GM21390 (cell line): Measurements from ENCODE around the gene TOM1L2.
A peak's percentile ranks its signal among the peaks of the same experiment; 100 is the strongest.

Experiments
- ATAC-seq: cut with Tn5 transposase; IDR thresholded peaks from one replicate; pipeline ENCODE4 v1.9.1; 2021; ENCODE audit not compliant: unreplicated experiment

The TOM1L2 gene

DNA sequence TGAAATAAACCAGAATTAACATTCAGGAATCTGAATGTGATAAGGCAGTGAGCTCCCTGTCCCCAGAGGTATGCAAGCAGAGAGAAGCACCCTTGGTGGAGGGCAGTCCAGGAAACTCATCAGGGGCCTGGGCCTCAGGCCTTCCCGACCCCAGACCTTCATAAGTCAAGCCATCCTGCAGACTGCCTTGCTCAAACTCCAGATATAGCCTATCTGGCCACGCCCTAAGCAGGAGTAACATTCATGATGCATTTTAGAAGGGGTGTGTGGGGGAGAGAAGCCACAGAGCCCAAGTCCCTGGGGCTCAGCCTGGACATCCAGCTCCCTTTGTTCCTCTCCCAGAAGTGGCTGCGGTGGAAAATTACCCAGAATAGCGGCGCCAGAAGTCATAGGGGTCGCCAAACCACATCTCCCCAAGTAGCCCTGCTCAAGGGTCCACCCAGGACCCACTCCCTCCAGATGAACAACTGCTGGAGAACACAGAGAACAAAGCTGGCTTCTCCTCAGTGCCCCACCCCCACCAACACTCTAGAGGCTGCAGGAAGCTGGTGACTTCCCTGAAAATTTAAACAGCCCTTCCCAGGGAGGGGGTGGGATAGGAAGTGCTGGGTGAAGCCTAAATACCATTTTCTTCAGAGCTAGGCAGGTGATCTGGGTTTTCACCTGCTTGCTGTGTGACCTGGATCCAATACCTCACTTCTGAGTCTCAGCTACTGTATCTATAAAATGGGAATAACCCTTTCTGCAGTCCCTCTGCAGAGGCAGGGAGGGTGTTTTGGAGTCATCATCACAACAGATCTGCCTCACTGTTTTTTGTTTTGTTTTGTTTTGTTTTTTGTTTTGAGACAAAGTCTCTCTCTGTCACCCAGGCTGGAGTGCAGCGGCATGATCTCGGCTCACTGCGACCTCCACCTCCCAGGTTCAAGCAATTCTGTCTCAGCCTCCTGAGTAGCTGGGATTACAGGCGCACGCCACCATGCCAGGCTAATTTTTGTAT lies 133.9 kb downstream of the TOM1L2 start:
- no peak for ATAC-seq

DNA sequence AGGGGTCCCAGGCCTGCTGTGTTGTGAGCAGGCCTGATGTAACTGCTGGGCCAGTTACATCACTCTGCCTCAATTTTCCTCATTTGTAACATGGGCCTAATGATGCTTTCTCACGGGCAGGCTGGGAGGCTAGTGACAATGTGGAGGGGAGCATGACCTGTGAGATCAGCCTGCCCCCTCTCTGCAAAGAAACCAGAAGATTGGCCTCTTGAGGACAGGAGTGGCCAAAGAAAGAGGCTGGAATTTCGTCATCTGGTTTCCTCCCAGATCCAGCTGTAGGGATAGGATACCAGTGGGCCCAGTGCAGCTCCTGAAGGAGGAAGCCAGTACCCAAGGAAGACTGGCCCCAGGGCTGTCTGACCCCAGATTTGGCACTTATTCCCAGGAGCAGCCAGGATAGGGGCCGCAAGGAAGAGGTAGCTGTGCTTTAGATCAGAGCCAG lies 134.8 kb downstream of the TOM1L2 start:
- no peak for ATAC-seq

GRCh38 chr17:17836818-17837379 lies 135.3 kb downstream of the TOM1L2 start, which contains the start of gene SREBF1:
Gene SREBF1 (minus strand): TSS chr17:17836986. CDS start chr17:17836817, 169 bp downstream.
- ATAC-seq, result peak; percentile 26

DNA sequence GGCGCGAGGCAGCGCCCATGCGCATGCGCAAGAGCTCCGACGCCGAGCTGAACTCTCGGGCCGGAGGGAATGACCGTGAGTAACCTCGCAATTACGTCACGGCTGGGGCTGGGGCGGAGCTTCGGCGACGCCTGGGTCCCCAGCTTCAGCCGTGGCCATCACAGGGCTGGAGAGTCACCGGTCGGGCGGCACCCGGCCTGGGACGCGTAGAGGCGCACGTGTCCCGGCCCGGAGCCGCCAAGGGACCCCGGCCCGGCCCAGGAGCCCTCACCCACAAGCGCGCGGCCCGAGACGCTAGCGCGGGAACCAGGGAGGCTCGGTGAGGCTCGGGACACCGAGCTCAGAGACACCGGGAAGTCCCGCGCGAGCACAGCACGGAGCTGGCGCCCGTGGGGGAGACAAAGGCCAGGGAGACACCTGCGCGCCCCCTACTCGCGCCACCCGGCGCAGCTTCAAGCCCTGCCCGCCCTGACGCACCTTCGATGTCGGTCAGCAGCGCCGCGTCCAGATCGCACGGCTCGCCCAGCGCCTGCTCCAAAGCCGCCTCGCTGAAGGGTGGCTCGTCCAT lies 135.9 kb downstream of the TOM1L2 start:
- peak; percentile 55 for ATAC-seq

- ATAC-seq, result no peak
Observed at GRCh38 chr17:17835415-17836249, 136.6 kb downstream of the TOM1L2 start.

GRCh38 chr17:17834974-17835373 lies 137.2 kb downstream of the TOM1L2 start:
- no peak for ATAC-seq

- ATAC-seq, result no peak
Observed at GRCh38 chr17:17833658-17834357, 138.4 kb downstream of the TOM1L2 start.

DNA sequence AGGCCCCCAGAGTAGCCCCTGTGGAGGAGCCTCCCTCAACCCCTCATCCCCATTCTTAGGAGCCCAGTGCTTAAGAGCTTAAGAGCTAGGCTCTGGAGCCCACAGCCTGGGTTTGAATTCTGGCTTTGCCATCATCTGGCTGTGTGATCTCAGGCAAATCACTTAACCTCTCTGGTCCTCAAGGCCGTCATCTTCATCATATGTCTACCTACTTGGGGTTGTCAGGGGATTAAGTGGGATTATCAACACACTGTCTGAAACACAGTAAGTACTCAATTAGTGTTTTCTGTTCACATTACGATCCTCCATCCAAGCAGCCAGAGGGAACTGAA lies 140.2 kb downstream of the TOM1L2 start:
- no peak for ATAC-seq

- ATAC-seq, result no peak
Observed at GRCh38 chr17:17831208-17832031, 140.8 kb downstream of the TOM1L2 start.

DNA sequence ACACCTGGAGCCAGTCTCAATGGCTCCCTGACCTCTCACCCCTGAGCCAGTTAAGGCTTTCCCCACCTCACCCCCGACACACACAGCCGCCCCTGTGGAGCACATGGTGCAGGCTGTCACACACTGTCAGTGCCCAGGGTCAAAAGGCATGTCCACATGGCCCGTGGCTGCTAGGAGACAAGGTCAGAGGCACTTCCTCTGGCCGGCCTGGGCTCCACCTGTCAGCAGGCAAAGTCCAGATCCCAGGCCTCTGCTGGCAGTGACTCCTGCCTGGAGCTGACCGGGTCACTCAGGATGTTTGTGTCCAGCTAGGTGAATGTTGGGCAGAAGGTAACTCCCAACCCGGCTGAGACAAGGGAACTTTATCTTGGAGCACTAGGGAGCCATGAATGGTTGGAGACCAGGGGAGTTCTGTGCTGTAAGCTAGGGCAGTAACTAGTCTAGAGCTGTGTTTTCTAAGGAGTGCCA lies 141.4 kb downstream of the TOM1L2 start:
- ATAC-seq, result no peak

- ATAC-seq, result no peak
Observed at GRCh38 chr17:17830269-17830567, 142.0 kb downstream of the TOM1L2 start.

GRCh38 chr17:17827826-17828621 lies 144.2 kb downstream of the TOM1L2 start:
- ATAC-seq, result no peak

GRCh38 chr17:17826942-17827785 lies 145.0 kb downstream of the TOM1L2 start:
- ATAC-seq, result no peak

DNA sequence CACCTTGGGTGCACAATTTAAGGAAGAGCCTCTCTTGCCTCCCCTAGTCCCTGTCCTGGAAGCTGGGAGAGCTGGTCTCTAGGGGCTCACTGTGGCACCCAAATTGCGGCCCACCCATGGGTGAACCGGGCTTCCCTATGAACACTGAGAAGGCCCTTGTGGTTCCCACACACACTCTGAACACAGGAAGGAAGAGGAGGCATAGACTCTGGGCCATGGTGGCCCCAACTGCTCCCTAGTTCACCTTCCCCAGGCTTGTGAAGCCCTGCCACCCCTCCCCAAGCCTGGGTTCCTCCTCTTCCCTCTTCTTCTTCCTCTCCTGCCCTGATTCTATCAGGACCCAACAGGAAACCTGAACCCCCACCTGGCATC lies 145.9 kb downstream of the TOM1L2 start:
- no peak for ATAC-seq

GRCh38 chr17:17824783-17825614 lies 147.2 kb downstream of the TOM1L2 start:
- ATAC-seq, result no peak

- no peak for ATAC-seq
Observed at GRCh38 chr17:17824119-17824782, 147.9 kb downstream of the TOM1L2 start.
